Measurements from ENCODE around the gene EIF4B.
"Not testable (repeated sequence)": the region's sequence is repeated elsewhere in the genome, so short reads cannot be mapped to it uniquely, and the experiment has no call there.

The EIF4B gene

DNA sequence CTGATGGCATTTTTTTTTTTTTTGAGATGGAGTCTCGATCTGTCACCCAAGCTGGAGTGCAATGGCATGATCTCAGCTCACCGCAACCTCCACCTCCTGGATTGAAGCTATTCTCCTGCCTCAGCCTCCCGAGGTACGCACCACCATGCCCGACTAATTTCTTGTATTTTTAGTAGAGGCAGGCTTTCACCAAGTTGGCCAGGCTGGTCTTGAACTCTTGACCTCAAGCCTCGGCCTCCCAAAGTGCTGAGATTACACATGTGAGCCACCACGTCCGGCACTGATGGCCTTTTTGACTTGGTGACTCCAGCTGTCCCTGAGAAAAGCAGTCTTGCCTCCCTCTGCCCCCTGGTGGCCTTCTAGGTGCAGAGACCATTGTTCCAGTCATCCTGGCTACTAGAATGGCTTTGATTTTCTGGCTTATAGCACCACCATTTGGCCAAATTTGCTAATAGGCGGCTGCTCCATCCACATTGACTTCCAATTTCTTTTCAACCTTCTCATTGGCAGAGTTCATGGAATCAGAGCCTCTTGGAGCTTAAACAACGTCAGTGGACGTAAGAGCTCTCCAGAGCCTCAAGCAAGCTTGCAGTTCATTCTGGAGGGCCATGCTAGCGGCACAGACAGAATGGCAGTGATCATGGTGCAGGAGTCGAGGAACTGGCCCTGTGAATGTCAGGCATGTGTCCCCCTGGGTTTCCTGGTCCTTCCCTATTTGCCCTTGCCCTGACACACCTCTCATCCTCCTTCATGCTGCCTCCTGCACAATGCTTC, 25.4 kb upstream of the EIF4B start:
- no peaks in the 10 kb centered on the region for H3K9me3 ChIP-seq (ENCODE audit: severe bottlenecking)
- DNase-seq (ENCODE audit: low spot score) (peak; percentile 77), ATAC-seq (ENCODE audit: low read depth) (peak; percentile 82)
- TF ChIP-seq, protein P1, sequence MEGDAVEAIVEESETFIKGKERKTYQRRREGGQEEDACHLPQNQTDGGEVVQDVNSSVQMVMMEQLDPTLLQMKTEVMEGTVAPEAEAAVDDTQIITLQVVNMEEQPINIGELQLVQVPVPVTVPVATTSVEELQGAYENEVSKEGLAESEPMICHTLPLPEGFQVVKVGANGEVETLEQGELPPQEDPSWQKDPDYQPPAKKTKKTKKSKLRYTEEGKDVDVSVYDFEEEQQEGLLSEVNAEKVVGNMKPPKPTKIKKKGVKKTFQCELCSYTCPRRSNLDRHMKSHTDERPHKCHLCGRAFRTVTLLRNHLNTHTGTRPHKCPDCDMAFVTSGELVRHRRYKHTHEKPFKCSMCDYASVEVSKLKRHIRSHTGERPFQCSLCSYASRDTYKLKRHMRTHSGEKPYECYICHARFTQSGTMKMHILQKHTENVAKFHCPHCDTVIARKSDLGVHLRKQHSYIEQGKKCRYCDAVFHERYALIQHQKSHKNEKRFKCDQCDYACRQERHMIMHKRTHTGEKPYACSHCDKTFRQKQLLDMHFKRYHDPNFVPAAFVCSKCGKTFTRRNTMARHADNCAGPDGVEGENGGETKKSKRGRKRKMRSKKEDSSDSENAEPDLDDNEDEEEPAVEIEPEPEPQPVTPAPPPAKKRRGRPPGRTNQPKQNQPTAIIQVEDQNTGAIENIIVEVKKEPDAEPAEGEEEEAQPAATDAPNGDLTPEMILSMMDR (IDR thresholded peaks at IDR 0.05; ENCODE audit: poor library complexity, severe bottlenecking): peak; percentile 99
- no peak overlapping the region for H3K27ac ChIP-seq (ENCODE audit: poor library complexity, severe bottlenecking)
- H3K4me3 ChIP-seq (ENCODE audit: severe bottlenecking): no peak overlapping the region
- no peaks in the 10 kb centered on the region for H3K27me3 ChIP-seq (ENCODE audit: insufficient read depth, poor library complexity, severe bottlenecking)
- H3K4me1 ChIP-seq (ENCODE audit: insufficient read depth, poor library complexity, severe bottlenecking): no peaks in the 10 kb centered on the region
- H3K36me3 ChIP-seq (ENCODE audit: low read depth): no peaks in the 10 kb centered on the region

DNA sequence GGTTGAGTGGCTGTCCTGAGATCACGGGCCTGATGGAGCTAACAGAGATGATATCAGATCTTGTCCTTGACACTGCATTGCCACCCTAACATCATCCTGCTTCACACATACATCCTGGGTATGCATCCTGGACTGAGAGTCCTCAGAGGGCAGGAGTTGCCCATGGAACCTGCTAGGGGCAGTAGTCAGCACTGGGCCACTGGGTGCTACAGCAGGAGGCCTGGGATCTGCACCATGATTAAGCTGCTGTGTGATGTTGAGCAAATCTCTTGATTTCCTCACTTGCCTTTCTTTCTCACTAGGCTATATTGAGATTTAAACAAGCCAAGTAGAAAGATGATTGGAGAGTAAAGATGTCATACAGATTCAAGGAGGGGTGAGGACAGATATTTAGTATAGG, 22.1 kb upstream of the EIF4B start:
- no peak for DNase-seq (ENCODE audit: low spot score)
- Histone ChIP-seq H3K27me3 (ENCODE audit: insufficient read depth, poor library complexity, severe bottlenecking) (no peaks in the 10 kb centered on the region), H3K27ac (ENCODE audit: poor library complexity, severe bottlenecking) (no peak overlapping the region), H3K36me3 (ENCODE audit: low read depth) (no peaks in the 10 kb centered on the region), H3K4me1 (ENCODE audit: insufficient read depth, poor library complexity, severe bottlenecking) (no peaks in the 10 kb centered on the region), H3K9me3 (ENCODE audit: severe bottlenecking) (no peaks in the 10 kb centered on the region), H3K4me3 (ENCODE audit: severe bottlenecking) (no peak overlapping the region)
- ATAC-seq (ENCODE audit: low read depth): peak; percentile 70
- TF ChIP-seq, protein P1 (IDR thresholded peaks at IDR 0.05; ENCODE audit: poor library complexity, severe bottlenecking): no peak

DNA sequence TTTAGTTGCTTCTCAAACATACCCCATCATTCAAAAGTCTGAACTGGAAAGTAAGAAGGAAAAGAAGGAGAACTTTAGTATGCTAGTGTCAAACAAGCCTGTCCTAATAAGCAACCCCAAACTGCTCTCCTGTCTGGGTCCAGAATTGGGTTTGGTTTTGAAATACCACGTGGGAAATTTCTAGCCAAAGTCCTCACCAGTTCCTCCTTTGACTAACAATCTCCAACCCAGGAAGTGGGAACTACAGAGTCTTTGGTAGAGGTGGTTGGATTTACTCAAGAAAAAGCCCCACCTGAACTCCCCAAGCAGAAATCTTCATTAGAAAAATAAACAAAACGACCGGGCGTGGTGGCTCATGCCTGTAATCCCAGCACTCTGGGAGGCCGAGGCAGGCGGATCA, 17.4 kb upstream of the EIF4B start:
- DNase-seq (ENCODE audit: low spot score): no peak
- no peak for ATAC-seq (ENCODE audit: low read depth)
- H3K36me3 ChIP-seq (ENCODE audit: low read depth): no peaks in the 10 kb centered on the region
- no peaks in the 10 kb centered on the region for H3K9me3 ChIP-seq (ENCODE audit: severe bottlenecking)
- peaks cover 10% of the 10 kb centered on the region for H3K4me1 ChIP-seq (ENCODE audit: insufficient read depth, poor library complexity, severe bottlenecking)
- H3K27me3 ChIP-seq (ENCODE audit: insufficient read depth, poor library complexity, severe bottlenecking): no peaks in the 10 kb centered on the region
- H3K4me3 ChIP-seq (ENCODE audit: severe bottlenecking): no peak overlapping the region
- TF ChIP-seq, protein P1 (IDR thresholded peaks at IDR 0.05; ENCODE audit: poor library complexity, severe bottlenecking): no peak
- H3K27ac ChIP-seq (ENCODE audit: poor library complexity, severe bottlenecking): no peak overlapping the region

DNA sequence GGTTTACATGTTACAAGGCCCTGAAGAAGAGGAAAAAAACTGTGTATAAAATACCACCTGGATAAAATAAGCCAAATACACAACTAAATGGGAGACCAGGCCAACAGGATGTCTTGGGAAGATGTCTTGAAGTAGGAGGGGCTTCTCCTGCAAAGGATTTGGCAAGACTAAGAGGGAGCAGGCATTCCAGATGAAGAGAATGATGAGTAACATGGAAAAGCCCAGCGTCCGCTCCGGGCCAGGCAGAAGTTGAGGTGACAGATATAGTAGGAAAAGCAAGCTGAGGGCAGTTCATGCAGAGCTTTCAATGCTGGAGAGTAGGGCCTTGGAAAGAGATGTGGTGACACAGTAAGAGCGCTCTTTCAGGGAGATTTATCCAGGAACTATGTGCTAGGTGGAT, 16.1 kb upstream of the EIF4B start:
- H3K27me3 ChIP-seq (ENCODE audit: insufficient read depth, poor library complexity, severe bottlenecking): no peaks in the 10 kb centered on the region
- no peak overlapping the region for H3K27ac ChIP-seq (ENCODE audit: poor library complexity, severe bottlenecking)
- H3K9me3 ChIP-seq (ENCODE audit: severe bottlenecking): no peaks in the 10 kb centered on the region
- TF ChIP-seq, protein P1 (IDR thresholded peaks at IDR 0.05; ENCODE audit: poor library complexity, severe bottlenecking): no peak
- no peak for ATAC-seq (ENCODE audit: low read depth)
- peak; percentile 2 for DNase-seq (ENCODE audit: low spot score)
- no peaks in the 10 kb centered on the region for H3K36me3 ChIP-seq (ENCODE audit: low read depth)
- peaks cover 10% of the 10 kb centered on the region for H3K4me1 ChIP-seq (ENCODE audit: insufficient read depth, poor library complexity, severe bottlenecking)
- no peak overlapping the region for H3K4me3 ChIP-seq (ENCODE audit: severe bottlenecking)

DNA sequence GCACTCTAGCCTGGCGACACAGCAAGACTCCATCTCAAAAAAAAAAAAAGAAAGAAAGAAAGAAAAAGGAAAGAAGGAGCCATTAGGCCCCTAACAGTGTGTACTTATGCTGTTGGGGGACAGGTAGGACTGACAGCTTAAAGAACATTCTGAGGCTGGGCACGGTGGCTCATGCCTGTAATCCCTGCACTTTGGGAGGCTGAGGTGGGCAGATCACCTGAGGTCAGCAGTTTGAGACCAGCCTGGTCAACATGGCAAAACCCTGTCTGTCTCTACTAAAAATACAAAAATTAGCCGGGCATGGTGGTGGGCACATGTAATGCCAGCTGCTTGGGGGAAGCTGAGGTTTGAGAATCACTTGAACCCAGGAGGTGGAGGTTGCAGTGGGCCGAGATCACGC, 14.0 kb upstream of the EIF4B start:
- not testable (repeated sequence) for H3K27ac ChIP-seq (ENCODE audit: poor library complexity, severe bottlenecking); H3K4me3 ChIP-seq (ENCODE audit: severe bottlenecking); H3K27me3 ChIP-seq (ENCODE audit: insufficient read depth, poor library complexity, severe bottlenecking); H3K9me3 ChIP-seq (ENCODE audit: severe bottlenecking); ATAC-seq (ENCODE audit: low read depth); H3K36me3 ChIP-seq (ENCODE audit: low read depth); DNase-seq (ENCODE audit: low spot score)
- peaks cover 10% of the 10 kb centered on the region for H3K4me1 ChIP-seq (ENCODE audit: insufficient read depth, poor library complexity, severe bottlenecking)

Measured in RWPE2 (cell line).